NCI-H1436 (cell line): Measurements from ENCODE around the gene CFDP1.
A peak's percentile ranks its signal among the peaks of the same experiment; 100 is the strongest.

Source experiments
- DNase-seq: peaks from one replicate; lab custom pipeline; 2025; lab: John Stamatoyannopoulos, UW

The CFDP1 gene

GRCh38 chr16:75372236-75372856 lies 61.0 kb downstream of the CFDP1 start:
- DNase-seq, result no peak

- DNase-seq, result no peak
These were observed 62.1 kb downstream of the CFDP1 start for GRCh38 chr16:75371171-75371570.

- DNase-seq, result no peak
These were observed 69.0 kb downstream of the CFDP1 start for GRCh38 chr16:75364286-75364791.

- DNase-seq, result no peak
These were observed 70.5 kb downstream of the CFDP1 start for GRCh38 chr16:75362846-75363245.

- no peak for DNase-seq
These were observed 71.4 kb downstream of the CFDP1 start for GRCh38 chr16:75361936-75362335.

GRCh38 chr16:75354170-75354569 lies 79.1 kb downstream of the CFDP1 start:
- DNase-seq, result no peak

GRCh38 chr16:75351183-75351582 lies 82.1 kb downstream of the CFDP1 start:
- no peak for DNase-seq

- DNase-seq, result no peak
These were observed 87.6 kb downstream of the CFDP1 start for GRCh38 chr16:75345711-75346110.

- DNase-seq, result no peak
These were observed 89.4 kb downstream of the CFDP1 start for GRCh38 chr16:75343941-75344340.

- DNase-seq, result no peak
These were observed 90.0 kb downstream of the CFDP1 start for GRCh38 chr16:75343286-75343685.

- no peak for DNase-seq
These were observed 90.9 kb downstream of the CFDP1 start for GRCh38 chr16:75342308-75342811.

- no peak for DNase-seq
These were observed 91.6 kb downstream of the CFDP1 start for GRCh38 chr16:75341564-75342307.

- no peak for DNase-seq
These were observed 92.4 kb downstream of the CFDP1 start for GRCh38 chr16:75340741-75341491.

GRCh38 chr16:75337430-75337829 lies 95.9 kb downstream of the CFDP1 start:
- no peak for DNase-seq

GRCh38 chr16:75336521-75336920 lies 96.8 kb downstream of the CFDP1 start:
- no peak for DNase-seq

GRCh38 chr16:75333721-75334163 lies 99.6 kb downstream of the CFDP1 start:
- DNase-seq, result no peak

GRCh38 chr16:75329943-75330342 lies 103.4 kb downstream of the CFDP1 start:
- no peak for DNase-seq

- DNase-seq, result no peak
These were observed 107.0 kb downstream of the CFDP1 start for GRCh38 chr16:75326333-75326732.

- peak; percentile 11 for DNase-seq
These were observed 109.4 kb downstream of the CFDP1 start for GRCh38 chr16:75323933-75324332.

- no peak for DNase-seq
These were observed 110.1 kb downstream of the CFDP1 start for GRCh38 chr16:75323198-75323597.

- DNase-seq, result no peak
These were observed 110.6 kb downstream of the CFDP1 start for GRCh38 chr16:75322740-75323139.

- DNase-seq, result no peak
These were observed 112.9 kb downstream of the CFDP1 start for GRCh38 chr16:75320435-75320834.
